K562 (cell line): ENCODE results near the gene B4GALT5. TPM values are rescaled to one million over a fixed set of nuclear protein-coding genes. Genes with fewer than 3 reads are reported as not detected.
A peak's percentile ranks its signal among the peaks of the same experiment; 100 is the strongest.

ENCODE experiments used
- ATF3 ChIP-seq, 2 experiments: fragments of 450-650 bp in 1 of 2; sonication (generic) in 1 of 2; formaldehyde crosslinking in 1 of 2; IDR thresholded peaks in 1 of 2; conservative IDR thresholded peaks in 1 of 2; 2 replicates each; pipeline versions ENCODE4 v1.6.1 to v1.8.1; 2016 to 2023; ENCODE audit warnings: mild to moderate bottlenecking in 2 of 2, moderate library complexity in 2 of 2, inconsistent platforms in 1 of 2, missing genetic modification reagents in 1 of 2
- CBX2 ChIP-seq: fragments of 200-600 bp; sonication (generic); IDR thresholded peaks from one replicate; pipeline ENCODE4 v1.6.1; 2012; ENCODE audit warnings: mild to moderate bottlenecking, low read length, inconsistent platforms; ENCODE audit not compliant: insufficient read depth, poor library complexity, severe bottlenecking
- CBX5 ChIP-seq: IDR thresholded peaks from 2 replicates; pipeline ENCODE4 v1.6.1; 2014; ENCODE audit warnings: low read depth, borderline replicate concordance
- CHD4 ChIP-seq: fragments of 200-600 bp; sonication (generic); IDR thresholded peaks from 3 replicates; pipeline ENCODE4 v1.6.1; 2012; ENCODE audit warnings: low read depth, mild to moderate bottlenecking, mixed read lengths, low read length, inconsistent platforms; ENCODE audit not compliant: insufficient read depth, insufficient replicate concordance, poor library complexity, severe bottlenecking
- ETS1 ChIP-seq: conservative IDR thresholded peaks from 2 replicates; pipeline ENCODE4 v1.6.1; 2011; ENCODE audit warnings: low read depth, mild to moderate bottlenecking, low read length; ENCODE audit not compliant: control insufficient read depth
- KDM1A ChIP-seq, 2 experiments: fragments of 450-650 bp; IDR thresholded peaks; 2 replicates each; pipeline ENCODE4 v1.6.1; 2016; ENCODE audit warnings: mild to moderate bottlenecking in 2 of 2
- MAZ ChIP-seq, 2 experiments: fragments of 450-650 bp in 1 of 2; sonication (generic) in 1 of 2; formaldehyde crosslinking; IDR thresholded peaks in 1 of 2; conservative IDR thresholded peaks in 1 of 2; 2 replicates each; pipeline versions ENCODE4 v1.4.0 to v1.5.0; 2020; ENCODE audit warnings: mild to moderate bottlenecking in 1 of 2, missing genetic modification reagents in 1 of 2
- NFATC3 ChIP-seq: fragments of 450-650 bp; IDR thresholded peaks from 2 replicates; pipeline ENCODE4 v1.6.1; 2017; ENCODE audit warnings: mild to moderate bottlenecking
- RNF2 ChIP-seq: sonication (generic); IDR thresholded peaks from 2 replicates; pipeline ENCODE4 v1.6.1; 2016
- TCFL5 ChIP-seq: fragments of 250-450 bp; sonication (Bioruptor Pico); conservative IDR thresholded peaks from 2 replicates; pipeline ENCODE4 v1.6.1; 2021; ENCODE audit warnings: mild to moderate bottlenecking, moderate library complexity, matching md5 sums
- ZNF12 ChIP-seq: sonication (generic); formaldehyde crosslinking; IDR thresholded peaks from 2 replicates; pipeline ENCODE4 v1.4.0; 2020; ENCODE audit warnings: mild to moderate bottlenecking, missing genetic modification reagents
- ZNF239 ChIP-seq: fragments of 250-450 bp; sonication (Bioruptor Pico); IDR thresholded peaks from 2 replicates; pipeline ENCODE4 v1.4.0; 2020; ENCODE audit warnings: mild to moderate bottlenecking
- ZNF354B ChIP-seq: fragments of 250-450 bp; sonication (Bioruptor Pico); IDR thresholded peaks from 2 replicates; pipeline ENCODE4 v1.4.0; 2020
- ZNF584 ChIP-seq: fragments of 200-800 bp; sonication (Bioruptor generic); IDR thresholded peaks from 2 replicates; pipeline ENCODE4 v1.6.1; 2016; ENCODE audit warnings: low read depth, mild to moderate bottlenecking, missing genetic modification characterization, missing compliant biosample characterization
- ZNF76 ChIP-seq: fragments of 250-450 bp; sonication (Bioruptor Pico); IDR thresholded peaks from 2 replicates; pipeline ENCODE4 v1.4.0; 2020; ENCODE audit warnings: mild to moderate bottlenecking, moderate library complexity, borderline replicate concordance
- ZNF764 ChIP-seq: fragments of 250-450 bp; sonication (Bioruptor Pico); IDR thresholded peaks from 2 replicates; pipeline ENCODE4 v1.4.0; 2020; ENCODE audit warnings: low read depth, mild to moderate bottlenecking, moderate library complexity
- polyA plus RNA-seq, 8 experiments: library from polyadenylated mRNA; depleted of rRNA in 4 of 8; stranded (reverse) in 5 of 8; unstranded in 3 of 8; fragments of >200 nt; fragmentation: Nextera tagmentation in 2 of 8; fragmentation: Illumina TruSeq in 1 of 8; extraction: Ambion mirVana in 2 of 8; extraction: Trizol in 1 of 8; gene quantifications; 2 replicates each; pipeline versions ENCODE4 v1.2.1 to v1.2.3, GENCODE V29; 2011 to 2014; ENCODE audit warnings: inconsistent platforms in 1 of 8, missing spikeins in 1 of 8
- total RNA-seq, 7 experiments: library from RNA; depleted of rRNA in 6 of 7; stranded (reverse); fragments of >200 nt in 6 of 7; fragmentation: Illumina TruSeq in 2 of 7; extraction: Trizol in 2 of 7; gene quantifications; 2 replicates each; pipeline versions ENCODE4 v1.2.1 to v1.2.3, GENCODE V29; 2011 to 2021; ENCODE audit warnings: low replicate concordance in 1 of 7
- TF ChIP-seq, protein P1 (sequence below): sonication (generic); formaldehyde crosslinking; IDR thresholded peaks from 2 replicates; pipeline ENCODE4 v1.8.0; 2022; ENCODE audit warnings: missing genetic modification reagents, mild to moderate bottlenecking, borderline replicate concordance
- TF ChIP-seq, protein P2 (sequence below): fragments of 450-650 bp; formaldehyde crosslinking; IDR thresholded peaks from 2 replicates; pipeline ENCODE4 v1.4.0; 2020; ENCODE audit warnings: mild to moderate bottlenecking, moderate library complexity
- TF ChIP-seq, protein P3 (sequence below): fragments of 450-650 bp; conservative IDR thresholded peaks from 2 replicates; pipeline ENCODE4 v1.6.1; 2016; ENCODE audit warnings: missing genetic modification characterization, low read depth, mild to moderate bottlenecking, control low read depth, missing compliant biosample characterization

The B4GALT5 gene
- total and polyA plus RNA-seq, 9 of the 15 experiments (the other 6 are each of a cell fraction or from before 2014, with no cell fraction given), result 8.5 to 32.6 (median 23.4) TPM

- no peak for TF ChIP-seq CHD4
- 0 out of 4 replicates have a peak, but pooled peaks of 1 of the 2 experiments have one; percentile 17 for TF ChIP-seq KDM1A (IDR thresholded peaks at IDR 0.05)
- TF ChIP-seq RNF2, result no peak; the same call in 1 of the 2 replicates
- TF ChIP-seq ZNF239 (CRISPR knock-in tag), result no peak
- no peak for TF ChIP-seq TCFL5
- TF ChIP-seq CBX5, result no peak
- no peak for TF ChIP-seq NFATC3
- no peak for TF ChIP-seq ZNF764 (CRISPR knock-in tag)
- TF ChIP-seq MAZ (CRISPR knock-in tag; conservative IDR thresholded peaks at IDR 0.05 in 1 of 2, IDR thresholded peaks at IDR 0.05 in 1 of 2), result no peak
- TF ChIP-seq, protein P1, sequence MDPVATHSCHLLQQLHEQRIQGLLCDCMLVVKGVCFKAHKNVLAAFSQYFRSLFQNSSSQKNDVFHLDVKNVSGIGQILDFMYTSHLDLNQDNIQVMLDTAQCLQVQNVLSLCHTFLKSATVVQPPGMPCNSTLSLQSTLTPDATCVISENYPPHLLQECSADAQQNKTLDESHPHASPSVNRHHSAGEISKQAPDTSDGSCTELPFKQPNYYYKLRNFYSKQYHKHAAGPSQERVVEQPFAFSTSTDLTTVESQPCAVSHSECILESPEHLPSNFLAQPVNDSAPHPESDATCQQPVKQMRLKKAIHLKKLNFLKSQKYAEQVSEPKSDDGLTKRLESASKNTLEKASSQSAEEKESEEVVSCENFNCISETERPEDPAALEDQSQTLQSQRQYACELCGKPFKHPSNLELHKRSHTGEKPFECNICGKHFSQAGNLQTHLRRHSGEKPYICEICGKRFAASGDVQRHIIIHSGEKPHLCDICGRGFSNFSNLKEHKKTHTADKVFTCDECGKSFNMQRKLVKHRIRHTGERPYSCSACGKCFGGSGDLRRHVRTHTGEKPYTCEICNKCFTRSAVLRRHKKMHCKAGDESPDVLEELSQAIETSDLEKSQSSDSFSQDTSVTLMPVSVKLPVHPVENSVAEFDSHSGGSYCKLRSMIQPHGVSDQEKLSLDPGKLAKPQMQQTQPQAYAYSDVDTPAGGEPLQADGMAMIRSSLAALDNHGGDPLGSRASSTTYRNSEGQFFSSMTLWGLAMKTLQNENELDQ (CRISPR knock-in tag), result no peak
- no peak for TF ChIP-seq CBX2
- TF ChIP-seq ATF3 (IDR thresholded peaks at IDR 0.05), result peak; percentile 42; the same call in 1 of the 2 replicates
- TF ChIP-seq ATF3 (CRISPR knock-in tag; conservative IDR thresholded peaks at IDR 0.05), result no peak
- TF ChIP-seq, protein P2, sequence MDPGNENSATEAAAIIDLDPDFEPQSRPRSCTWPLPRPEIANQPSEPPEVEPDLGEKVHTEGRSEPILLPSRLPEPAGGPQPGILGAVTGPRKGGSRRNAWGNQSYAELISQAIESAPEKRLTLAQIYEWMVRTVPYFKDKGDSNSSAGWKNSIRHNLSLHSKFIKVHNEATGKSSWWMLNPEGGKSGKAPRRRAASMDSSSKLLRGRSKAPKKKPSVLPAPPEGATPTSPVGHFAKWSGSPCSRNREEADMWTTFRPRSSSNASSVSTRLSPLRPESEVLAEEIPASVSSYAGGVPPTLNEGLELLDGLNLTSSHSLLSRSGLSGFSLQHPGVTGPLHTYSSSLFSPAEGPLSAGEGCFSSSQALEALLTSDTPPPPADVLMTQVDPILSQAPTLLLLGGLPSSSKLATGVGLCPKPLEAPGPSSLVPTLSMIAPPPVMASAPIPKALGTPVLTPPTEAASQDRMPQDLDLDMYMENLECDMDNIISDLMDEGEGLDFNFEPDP (CRISPR knock-in tag), result no peak
- no peak for TF ChIP-seq ZNF12 (CRISPR knock-in tag)
- TF ChIP-seq, protein P3, sequence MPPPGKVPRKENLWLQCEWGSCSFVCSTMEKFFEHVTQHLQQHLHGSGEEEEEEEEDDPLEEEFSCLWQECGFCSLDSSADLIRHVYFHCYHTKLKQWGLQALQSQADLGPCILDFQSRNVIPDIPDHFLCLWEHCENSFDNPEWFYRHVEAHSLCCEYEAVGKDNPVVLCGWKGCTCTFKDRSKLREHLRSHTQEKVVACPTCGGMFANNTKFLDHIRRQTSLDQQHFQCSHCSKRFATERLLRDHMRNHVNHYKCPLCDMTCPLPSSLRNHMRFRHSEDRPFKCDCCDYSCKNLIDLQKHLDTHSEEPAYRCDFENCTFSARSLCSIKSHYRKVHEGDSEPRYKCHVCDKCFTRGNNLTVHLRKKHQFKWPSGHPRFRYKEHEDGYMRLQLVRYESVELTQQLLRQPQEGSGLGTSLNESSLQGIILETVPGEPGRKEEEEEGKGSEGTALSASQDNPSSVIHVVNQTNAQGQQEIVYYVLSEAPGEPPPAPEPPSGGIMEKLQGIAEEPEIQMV, result no peak
- no peak for TF ChIP-seq ZNF76 (CRISPR knock-in tag)
- TF ChIP-seq ETS1, result no peak
- TF ChIP-seq ZNF584 (CRISPR knock-in tag), result no peak
- TF ChIP-seq ZNF354B (CRISPR knock-in tag), result no peak
These were observed 34.2 kb upstream of the B4GALT5 start (continued) for GRCh38 chr20:49747707-49748524.
